Lower leg skin (tissue), 3 donors: ENCODE measurements around the gene LRP3.

Source experiments
- CTCF ChIP-seq, 3 donors: fragments of 450-650 bp; IDR thresholded peaks; one replicate each; pipeline ENCODE4 v1.5.1; 2016; ENCODE audit warnings: antibody characterized with exemption in 3 of 3, mild to moderate bottlenecking in 3 of 3, moderate library complexity in 2 of 3
- POLR2A ChIP-seq, 2 donors: fragments of 450-650 bp; IDR thresholded peaks; one replicate each; pipeline ENCODE4 v1.6.1; 2016 to 2017; ENCODE audit warnings: antibody characterized with exemption in 2 of 2, mild to moderate bottlenecking in 1 of 2, moderate library complexity in 1 of 2

DNA sequence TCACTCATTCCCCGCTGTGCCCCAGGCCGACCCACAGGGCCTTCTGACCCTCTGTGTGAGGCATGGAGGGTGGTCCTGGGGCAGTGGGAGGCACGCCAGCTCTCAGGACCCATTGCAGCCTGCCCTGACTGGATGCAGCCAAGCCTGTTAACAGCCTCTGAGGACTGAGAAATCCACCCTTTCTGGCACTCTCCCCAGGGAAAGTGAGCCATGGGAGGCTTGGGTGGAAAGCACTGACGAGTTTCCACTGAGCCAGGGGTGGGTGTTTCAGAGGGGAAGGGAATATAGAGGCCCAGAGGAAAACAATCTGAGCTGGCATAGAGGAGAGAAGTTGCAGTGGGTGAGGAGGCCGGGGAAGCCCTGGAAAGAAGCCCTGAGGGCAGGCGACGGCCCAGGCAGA, 62.1 kb downstream of the LRP3 start:
- TF ChIP-seq CTCF (IDR thresholded peaks at IDR 0.05) (no peak), POLR2A (IDR thresholded peaks at IDR 0.05) (no peak)
